Testis (tissue), 2 donors: ENCODE data around the gene UBAP2.

ENCODE experiments used
- POLR2A ChIP-seq: fragments of 450-650 bp; IDR thresholded peaks from one replicate; pipeline ENCODE4 v1.6.1; 2017; ENCODE audit warnings: antibody characterized with exemption, mild to moderate bottlenecking, moderate library complexity
- TF ChIP-seq, protein P1 (sequence below), 3 experiments: fragments of 450-650 bp in 2 of 3; fragments of 200-600 bp in 1 of 3; sonication (generic) in 1 of 3; IDR thresholded peaks; one replicate each; pipeline ENCODE4 v1.5.1; 2016 to 2019; ENCODE audit warnings: antibody characterized with exemption in 3 of 3, mild to moderate bottlenecking in 2 of 3, moderate library complexity in 1 of 3

DNA sequence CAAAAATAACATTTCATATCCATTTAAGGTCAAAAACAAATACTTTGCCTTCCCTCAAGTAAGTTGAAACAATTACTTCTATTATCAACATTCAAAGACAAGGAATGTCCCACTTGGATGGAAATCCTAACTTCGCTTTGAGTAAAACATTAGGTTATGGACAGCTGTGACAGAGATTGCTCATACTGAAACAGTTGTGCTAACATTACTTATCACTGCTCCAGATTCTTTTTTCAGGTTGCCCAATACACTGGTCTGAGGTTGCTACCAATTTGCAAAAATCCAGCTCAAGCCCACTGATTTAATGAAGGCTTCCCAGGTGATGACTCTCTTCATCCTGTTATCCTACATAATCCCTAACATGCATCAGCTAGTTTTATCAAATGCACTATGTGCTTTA is 98.3 kb downstream of the UBAP2 start:
- TF ChIP-seq POLR2A: no peak
- TF ChIP-seq, protein P1, sequence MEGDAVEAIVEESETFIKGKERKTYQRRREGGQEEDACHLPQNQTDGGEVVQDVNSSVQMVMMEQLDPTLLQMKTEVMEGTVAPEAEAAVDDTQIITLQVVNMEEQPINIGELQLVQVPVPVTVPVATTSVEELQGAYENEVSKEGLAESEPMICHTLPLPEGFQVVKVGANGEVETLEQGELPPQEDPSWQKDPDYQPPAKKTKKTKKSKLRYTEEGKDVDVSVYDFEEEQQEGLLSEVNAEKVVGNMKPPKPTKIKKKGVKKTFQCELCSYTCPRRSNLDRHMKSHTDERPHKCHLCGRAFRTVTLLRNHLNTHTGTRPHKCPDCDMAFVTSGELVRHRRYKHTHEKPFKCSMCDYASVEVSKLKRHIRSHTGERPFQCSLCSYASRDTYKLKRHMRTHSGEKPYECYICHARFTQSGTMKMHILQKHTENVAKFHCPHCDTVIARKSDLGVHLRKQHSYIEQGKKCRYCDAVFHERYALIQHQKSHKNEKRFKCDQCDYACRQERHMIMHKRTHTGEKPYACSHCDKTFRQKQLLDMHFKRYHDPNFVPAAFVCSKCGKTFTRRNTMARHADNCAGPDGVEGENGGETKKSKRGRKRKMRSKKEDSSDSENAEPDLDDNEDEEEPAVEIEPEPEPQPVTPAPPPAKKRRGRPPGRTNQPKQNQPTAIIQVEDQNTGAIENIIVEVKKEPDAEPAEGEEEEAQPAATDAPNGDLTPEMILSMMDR (IDR thresholded peaks at IDR 0.05): no peak
